ENCODE data around the gene ERGIC2.

- TF ChIP-seq PATZ1 (CRISPR knock-in tag; IDR thresholded peaks at IDR 0.05; ENCODE audit: borderline replicate concordance) = no peak
- TF ChIP-seq CTCF (IDR thresholded peaks at IDR 0.05 in 2 of 3, conservative IDR thresholded peaks at IDR 0.05 in 1 of 3; ENCODE audit: insufficient read depth in 2 of 3, low read depth in 1 of 3, low read length in 3 of 3) = no peak
- TF ChIP-seq HMGXB4 (CRISPR knock-in tag; IDR thresholded peaks at IDR 0.05) = no peak
- TF ChIP-seq RBM34 (IDR thresholded peaks at IDR 0.05; ENCODE audit: borderline replicate concordance, insufficient read depth, low read length) = no peak
- no peak for TF ChIP-seq ZBTB33 (CRISPR knock-in tag; IDR thresholded peaks at IDR 0.05)
- TF ChIP-seq UBTF (IDR thresholded peaks at IDR 0.05; ENCODE audit: borderline replicate concordance in 1 of 2, low read depth in 2 of 2, low read length in 2 of 2) = no peak
- no peak for TF ChIP-seq MAFK (IDR thresholded peaks at IDR 0.05; ENCODE audit: low read length)
- no peak for TF ChIP-seq PHF20 (IDR thresholded peaks at IDR 0.05; ENCODE audit: partially characterized antibody)
- TF ChIP-seq ZNF12 (CRISPR knock-in tag; IDR thresholded peaks at IDR 0.05) = no peak
- no peak for TF ChIP-seq ZBTB49 (CRISPR knock-in tag; IDR thresholded peaks at IDR 0.05; ENCODE audit: borderline replicate concordance)
- no peak for TF ChIP-seq JUND (IDR thresholded peaks at IDR 0.05; ENCODE audit: borderline replicate concordance, low read depth, low read length)
- no peak for TF ChIP-seq JUND (tag; IDR thresholded peaks at IDR 0.05; ENCODE audit: borderline replicate concordance, low read depth, low read length)
Measured at GRCh38 chr12:29343022-29343799, 37.8 kb downstream of the ERGIC2 start.
